ENCODE results near the gene SUCLG2.

Gene SUCLG2

DNA sequence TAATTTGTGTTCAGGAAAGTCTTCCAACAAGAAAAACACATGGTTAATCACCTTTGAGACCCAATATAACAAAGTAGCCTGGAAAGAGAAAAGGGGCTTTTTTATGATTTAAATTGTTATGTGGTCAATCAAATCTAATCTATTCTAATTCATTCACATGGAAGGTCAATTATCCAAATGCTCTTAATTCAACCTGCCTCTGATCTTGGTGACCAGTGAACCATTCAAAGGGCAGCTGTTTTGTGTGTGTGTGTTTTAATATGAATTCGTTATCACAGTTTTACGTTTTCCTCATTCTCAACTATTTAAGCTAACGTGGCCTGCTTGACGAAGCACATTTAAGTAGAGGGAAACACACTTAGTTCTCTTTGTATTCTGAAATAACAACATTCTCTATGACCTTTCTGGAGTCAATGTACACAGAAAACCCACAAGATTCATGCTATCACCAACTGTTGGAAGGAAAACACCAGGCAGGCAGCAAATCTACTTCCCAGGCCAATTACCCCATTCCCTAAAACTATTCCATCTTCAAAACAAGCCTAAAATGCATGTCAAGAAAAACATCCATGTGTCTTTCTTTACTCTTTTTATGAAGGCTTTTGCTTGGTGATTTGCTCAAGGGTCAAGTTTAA, 195.4 kb downstream of the SUCLG2 start:
- Histone ChIP-seq H3K27me3 (ENCODE audit: control insufficient read depth, low read length) (no peaks in the 10 kb centered on the region), H3K4me2 (ENCODE audit: low read length) (no peak overlapping the region), H3K4me1 (ENCODE audit: control insufficient read depth, low read length) (no peaks in the 10 kb centered on the region), H3K27ac (ENCODE audit: low read depth, low read length) (no peak overlapping the region), H4K20me1 (ENCODE audit: control insufficient read depth, insufficient read depth, low read depth, low read length) (no peaks in the 10 kb centered on the region), H3F3A (ENCODE audit: control insufficient read depth, insufficient read depth) (no peaks in the 10 kb centered on the region), H3K36me3 (ENCODE audit: control insufficient read depth, low read length) (peaks cover 3% of the 10 kb centered on the region; the same call in 1 of the 2 replicates), H3K9me3 (ENCODE audit: control insufficient read depth, insufficient read depth, low read length) (no peaks in the 10 kb centered on the region), H3K9me2 (replicated peaks; ENCODE audit: control insufficient read depth, low read length) (no peaks in the 10 kb centered on the region), H3K4me3 (ENCODE audit: low read length) (no peak overlapping the region), H3K79me2 (ENCODE audit: control insufficient read depth, low read length) (no peaks in the 10 kb centered on the region)
- no peak for TF ChIP-seq EZH2phosphoT487 (IDR thresholded peaks at IDR 0.05; ENCODE audit: borderline replicate concordance, low read length)
- TF ChIP-seq, protein P1, sequence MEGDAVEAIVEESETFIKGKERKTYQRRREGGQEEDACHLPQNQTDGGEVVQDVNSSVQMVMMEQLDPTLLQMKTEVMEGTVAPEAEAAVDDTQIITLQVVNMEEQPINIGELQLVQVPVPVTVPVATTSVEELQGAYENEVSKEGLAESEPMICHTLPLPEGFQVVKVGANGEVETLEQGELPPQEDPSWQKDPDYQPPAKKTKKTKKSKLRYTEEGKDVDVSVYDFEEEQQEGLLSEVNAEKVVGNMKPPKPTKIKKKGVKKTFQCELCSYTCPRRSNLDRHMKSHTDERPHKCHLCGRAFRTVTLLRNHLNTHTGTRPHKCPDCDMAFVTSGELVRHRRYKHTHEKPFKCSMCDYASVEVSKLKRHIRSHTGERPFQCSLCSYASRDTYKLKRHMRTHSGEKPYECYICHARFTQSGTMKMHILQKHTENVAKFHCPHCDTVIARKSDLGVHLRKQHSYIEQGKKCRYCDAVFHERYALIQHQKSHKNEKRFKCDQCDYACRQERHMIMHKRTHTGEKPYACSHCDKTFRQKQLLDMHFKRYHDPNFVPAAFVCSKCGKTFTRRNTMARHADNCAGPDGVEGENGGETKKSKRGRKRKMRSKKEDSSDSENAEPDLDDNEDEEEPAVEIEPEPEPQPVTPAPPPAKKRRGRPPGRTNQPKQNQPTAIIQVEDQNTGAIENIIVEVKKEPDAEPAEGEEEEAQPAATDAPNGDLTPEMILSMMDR (IDR thresholded peaks at IDR 0.05; ENCODE audit: low read depth, low read length, poor library complexity, severe bottlenecking) = no peak

DNA sequence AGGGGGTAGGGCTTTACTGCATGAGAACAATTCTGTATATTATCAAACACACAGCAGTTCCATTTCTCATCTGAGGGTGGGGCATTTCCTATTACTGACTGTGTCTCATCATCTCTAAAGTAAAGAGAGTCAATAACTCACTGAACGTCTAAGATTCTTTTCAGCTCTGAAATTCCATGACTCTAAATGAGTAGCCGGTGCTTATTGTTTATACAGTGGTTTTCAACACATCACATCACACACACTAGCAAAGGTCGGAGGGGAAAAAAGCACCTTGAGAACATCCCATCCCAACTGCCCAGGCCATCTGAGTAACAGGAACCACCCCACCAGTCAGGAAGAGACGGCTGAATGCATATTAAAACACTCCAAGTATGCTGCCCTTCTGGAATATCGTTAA, 196.0 kb downstream of the SUCLG2 start:
- Histone ChIP-seq H3K4me2 (ENCODE audit: low read length) (no peak overlapping the region), H3K79me2 (ENCODE audit: control insufficient read depth, low read length) (no peaks in the 10 kb centered on the region)

DNA sequence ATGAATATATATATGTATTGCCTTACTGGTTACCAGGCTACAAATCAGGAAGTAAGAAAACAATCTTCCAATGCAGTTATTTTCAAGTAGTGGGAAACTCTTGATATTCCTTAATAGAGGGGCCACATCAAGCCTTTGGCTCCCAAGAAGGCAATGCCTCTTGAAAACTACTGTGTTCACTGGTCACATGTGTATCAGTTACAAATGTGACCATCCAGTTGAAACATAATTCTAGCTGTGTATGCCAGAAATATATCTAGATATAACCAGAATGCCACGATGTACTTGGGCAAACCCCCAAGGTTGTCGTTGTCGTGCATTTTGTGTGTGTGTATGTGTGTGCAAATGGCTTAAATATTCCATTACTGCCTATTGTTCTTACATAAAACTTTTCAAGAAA, 200.8 kb downstream of the SUCLG2 start:
- Histone ChIP-seq H3K79me2 (ENCODE audit: control insufficient read depth, low read length) (no peaks in the 10 kb centered on the region), H3K4me2 (ENCODE audit: low read length) (no peak overlapping the region), H3K4me3 (ENCODE audit: low read length) (no peak overlapping the region), H3K9me2 (replicated peaks; ENCODE audit: control insufficient read depth, low read length) (no peaks in the 10 kb centered on the region), H3K36me3 (ENCODE audit: control insufficient read depth, low read length) (no peaks in the 10 kb centered on the region), H3F3A (ENCODE audit: control insufficient read depth, insufficient read depth) (no peaks in the 10 kb centered on the region), H4K20me1 (ENCODE audit: control insufficient read depth, insufficient read depth, low read depth, low read length) (no peaks in the 10 kb centered on the region), H3K4me1 (ENCODE audit: control insufficient read depth, low read length) (no peaks in the 10 kb centered on the region), H3K27me3 (ENCODE audit: control insufficient read depth, low read length) (no peaks in the 10 kb centered on the region), H3K9me3 (ENCODE audit: control insufficient read depth, insufficient read depth, low read length) (no peaks in the 10 kb centered on the region), H3K27ac (ENCODE audit: low read depth, low read length) (no peak overlapping the region)
- TF ChIP-seq, protein P1 (IDR thresholded peaks at IDR 0.05; ENCODE audit: low read depth, low read length, poor library complexity, severe bottlenecking) = no peak
- no peak for TF ChIP-seq EZH2phosphoT487 (IDR thresholded peaks at IDR 0.05; ENCODE audit: borderline replicate concordance, low read length)

More for the DNA sequence above, 196.0 kb downstream of the SUCLG2 start:
- TF ChIP-seq, protein P1 (IDR thresholded peaks at IDR 0.05; ENCODE audit: low read depth, low read length, poor library complexity, severe bottlenecking) = no peak
- TF ChIP-seq EZH2phosphoT487 (IDR thresholded peaks at IDR 0.05; ENCODE audit: borderline replicate concordance, low read length) = no peak
- H4K20me1 ChIP-seq (ENCODE audit: control insufficient read depth, insufficient read depth, low read depth, low read length) = no peaks in the 10 kb centered on the region
- peaks cover 3% of the 10 kb centered on the region; the same call in 1 of the 2 replicates for H3K36me3 ChIP-seq (ENCODE audit: control insufficient read depth, low read length)
- H3K4me1 ChIP-seq (ENCODE audit: control insufficient read depth, low read length) = no peaks in the 10 kb centered on the region
- H3K4me3 ChIP-seq (ENCODE audit: low read length) = no peak overlapping the region
- no peaks in the 10 kb centered on the region for H3F3A ChIP-seq (ENCODE audit: control insufficient read depth, insufficient read depth)
- H3K27me3 ChIP-seq (ENCODE audit: control insufficient read depth, low read length) = no peaks in the 10 kb centered on the region
- no peaks in the 10 kb centered on the region for H3K9me2 ChIP-seq (replicated peaks; ENCODE audit: control insufficient read depth, low read length)
- H3K9me3 ChIP-seq (ENCODE audit: control insufficient read depth, insufficient read depth, low read length) = no peaks in the 10 kb centered on the region
- no peak overlapping the region for H3K27ac ChIP-seq (ENCODE audit: low read depth, low read length)

Measured in DOHH2 (cell line).